Putamen (tissue), 1 donor: ENCODE data around the gene SLC26A11.
"Not testable (repeated sequence)": the region's sequence is repeated elsewhere in the genome, so short reads cannot be mapped to it uniquely, and the experiment has no call there.

ENCODE experiments used
- DNase-seq: peaks from one replicate; pipeline ENCODE4 v3.0.0-alpha.2; 2016; ENCODE audit warnings: low spot score

Gene SLC26A11

GRCh38 chr17:80219013-80219762, 1.0 kb upstream of the SLC26A11 start:
- no peak for DNase-seq

- DNase-seq = no peak
These were observed 519 bp upstream of the SLC26A11 start for GRCh38 chr17:80219763-80220053.

- no peak for DNase-seq
These were observed 549 bp downstream of the SLC26A11 start for GRCh38 chr17:80220736-80221215.

GRCh38 chr17:80221351-80222105, 1.3 kb downstream of the SLC26A11 start:
- DNase-seq = no peak

- no peak for DNase-seq
These were observed 2.3 kb downstream of the SLC26A11 start for GRCh38 chr17:80222376-80223141.

GRCh38 chr17:80223142-80223815, 3.1 kb downstream of the SLC26A11 start:
- DNase-seq = no peak

GRCh38 chr17:80223838-80224497, 3.7 kb downstream of the SLC26A11 start:
- no peak for DNase-seq

- no peak for DNase-seq
These were observed 4.5 kb downstream of the SLC26A11 start for GRCh38 chr17:80224683-80225082.

GRCh38 chr17:80225230-80225629, 5.0 kb downstream of the SLC26A11 start:
- no peak for DNase-seq

- DNase-seq = no peak
These were observed 6.9 kb downstream of the SLC26A11 start for GRCh38 chr17:80227156-80227555.

GRCh38 chr17:80227666-80228065, 7.4 kb downstream of the SLC26A11 start:
- no peak for DNase-seq

GRCh38 chr17:80228477-80228876, 8.2 kb downstream of the SLC26A11 start:
- no peak for DNase-seq

GRCh38 chr17:80229011-80229410, 8.8 kb downstream of the SLC26A11 start:
- no peak for DNase-seq

- DNase-seq = no peak
These were observed 12.2 kb downstream of the SLC26A11 start for GRCh38 chr17:80232438-80232837.

- no peak for DNase-seq
These were observed 13.0 kb downstream of the SLC26A11 start for GRCh38 chr17:80233202-80233601.

- DNase-seq = no peak
These were observed 16.7 kb downstream of the SLC26A11 start for GRCh38 chr17:80236911-80237310.

GRCh38 chr17:80237386-80237785, 17.2 kb downstream of the SLC26A11 start:
- no peak for DNase-seq

- DNase-seq = no peak
These were observed 22.3 kb downstream of the SLC26A11 start for GRCh38 chr17:80242505-80242904.

GRCh38 chr17:80243526-80244433, 23.6 kb downstream of the SLC26A11 start:
- DNase-seq = no peak

GRCh38 chr17:80244448-80244847, 24.2 kb downstream of the SLC26A11 start:
- not testable (repeated sequence) for DNase-seq
